Loucy (cell line): Measurements from ENCODE around the gene SEC16B.

Experiments
- H2AFZ ChIP-seq: fragments of 200-600 bp; sonication (generic); 2 replicates; pipeline ENCODE4 v1.6.0; 2016; ENCODE audit warnings: antibody characterized with exemption, mild to moderate bottlenecking, low read length, moderate library complexity
- H3F3A ChIP-seq: fragments of 200-600 bp; 2 replicates; pipeline ENCODE4 v1.6.0; 2016; ENCODE audit warnings: antibody characterized with exemption, low read depth, mild to moderate bottlenecking
- H3K27me3 ChIP-seq: fragments of 200-600 bp; sonication (generic); 2 replicates; pipeline ENCODE4 v1.6.1; 2014; ENCODE audit warnings: low read length, mild to moderate bottlenecking; ENCODE audit not compliant: insufficient read depth, poor library complexity, severe bottlenecking
- H3K36me3 ChIP-seq: fragments of 200-600 bp; sonication (generic); 2 replicates; pipeline ENCODE4 v1.6.1; 2016; ENCODE audit warnings: low read length; ENCODE audit not compliant: insufficient read depth
- H3K4me1 ChIP-seq: fragments of 200-600 bp; sonication (generic); 2 replicates; pipeline ENCODE4 v1.5.1; 2014; ENCODE audit warnings: low read length, mild to moderate bottlenecking; ENCODE audit not compliant: insufficient read depth, poor library complexity, severe bottlenecking
- H3K4me2 ChIP-seq: fragments of 200-600 bp; sonication (generic); 2 replicates; pipeline ENCODE4 v1.6.0; 2014; ENCODE audit warnings: antibody characterized with exemption, low read length, low read depth, mild to moderate bottlenecking; ENCODE audit not compliant: poor library complexity, severe bottlenecking
- H3K4me3 ChIP-seq: fragments of 200-600 bp; sonication (generic); 2 replicates; pipeline ENCODE4 v1.5.1; 2014; ENCODE audit warnings: low read length, mild to moderate bottlenecking, mixed read lengths; ENCODE audit not compliant: poor library complexity, severe bottlenecking
- H3K79me2 ChIP-seq: fragments of 200-600 bp; sonication (generic); 2 replicates; pipeline ENCODE4 v1.6.1; 2014; ENCODE audit warnings: low read length; ENCODE audit not compliant: insufficient read depth
- H3K9ac ChIP-seq: fragments of 200-600 bp; sonication (generic); 2 replicates; pipeline ENCODE4 v1.6.0; 2014; ENCODE audit warnings: mild to moderate bottlenecking, low read depth, low read length, moderate library complexity; ENCODE audit not compliant: poor library complexity, severe bottlenecking
- H3K9me2 ChIP-seq: fragments of 200-600 bp; sonication (generic); replicated peaks from 2 replicates; pipeline ENCODE4 v1.6.1; 2016; ENCODE audit warnings: low read depth, low read length, mixed read lengths
- H3K9me3 ChIP-seq: fragments of 200-600 bp; sonication (generic); 2 replicates; pipeline ENCODE4 v1.6.1; 2014; ENCODE audit warnings: mild to moderate bottlenecking, antibody characterized with exemption, low read length, low read depth; ENCODE audit not compliant: insufficient read depth
- H4K20me1 ChIP-seq: fragments of 200-600 bp; sonication (generic); 2 replicates; pipeline ENCODE4 v1.6.0; 2014; ENCODE audit warnings: antibody characterized with exemption, low read length, mild to moderate bottlenecking; ENCODE audit not compliant: insufficient read depth, poor library complexity, severe bottlenecking
- CTCF ChIP-seq: fragments of 200-600 bp; sonication (generic); conservative IDR thresholded peaks from 2 replicates; pipeline ENCODE4 v1.5.1; 2014; ENCODE audit warnings: mild to moderate bottlenecking, antibody characterized with exemption, low read length
- EZH2phosphoT487 ChIP-seq: fragments of 200-600 bp; IDR thresholded peaks from 2 replicates; pipeline ENCODE4 v1.6.1; 2018; ENCODE audit warnings: antibody characterized with exemption, mild to moderate bottlenecking, moderate library complexity, borderline replicate concordance

The SEC16B gene

GRCh38 chr1:177969825-177970371 lies at the start of gene SEC16B:
Gene SEC16B (minus strand): TSS chr1:177970058. CDS start chr1:177967981, 2,077 bp downstream.
- Histone ChIP-seq H3K4me3 (no peak within 1 kb of the TSS), H3K27me3 (no peaks in the 10 kb centered on the region), H3K79me2 (no peaks in the 10 kb centered on the region), H4K20me1 (no peaks in the 10 kb centered on the region), H3F3A (no peaks in the 10 kb centered on the region), H3K4me2 (no peak within 1 kb of the TSS), H2AFZ (no peak within 1 kb of the TSS), H3K9me2 (no peaks in the 10 kb centered on the region), H3K36me3 (no peaks in the 10 kb centered on the region), H3K4me1 (no peaks in the 10 kb centered on the region), H3K9ac (no peak within 1 kb of the TSS), H3K9me3 (no peaks in the 10 kb centered on the region)
- TF ChIP-seq CTCF (no peak), EZH2phosphoT487 (no peak)

- Histone ChIP-seq H4K20me1 (no peaks in the 10 kb centered on the region), H3K4me2 (no peak overlapping the region), H3K27me3 (no peaks in the 10 kb centered on the region), H3K9me3 (no peaks in the 10 kb centered on the region), H3K36me3 (no peaks in the 10 kb centered on the region), H3K79me2 (no peaks in the 10 kb centered on the region), H3K4me1 (no peaks in the 10 kb centered on the region), H3K9ac (no peak overlapping the region), H3F3A (no peaks in the 10 kb centered on the region), H3K9me2 (no peaks in the 10 kb centered on the region), H2AFZ (no peak overlapping the region), H3K4me3 (no peak overlapping the region)
- no peak for TF ChIP-seq EZH2phosphoT487
- no peak for TF ChIP-seq CTCF
Observed at GRCh38 chr1:178019622-178020021, 49.8 kb upstream of the SEC16B start.

- H3K36me3 ChIP-seq: no peaks in the 10 kb centered on the region
- TF ChIP-seq CTCF (no peak), EZH2phosphoT487 (no peak)
Observed at GRCh38 chr1:178019208-178019607, 49.4 kb upstream of the SEC16B start.

More at GRCh38 chr1:178019208-178019607, 49.4 kb upstream of the SEC16B start:
- H3K27me3 ChIP-seq: no peaks in the 10 kb centered on the region
- H3K9me2 ChIP-seq: no peaks in the 10 kb centered on the region
- no peak overlapping the region for H3K9ac ChIP-seq
- H3K79me2 ChIP-seq: no peaks in the 10 kb centered on the region
- H3K4me2 ChIP-seq: no peak overlapping the region
- no peaks in the 10 kb centered on the region for H3F3A ChIP-seq
- H2AFZ ChIP-seq: no peak overlapping the region
- H4K20me1 ChIP-seq: no peaks in the 10 kb centered on the region
- H3K4me3 ChIP-seq: no peak overlapping the region
- no peaks in the 10 kb centered on the region for H3K4me1 ChIP-seq
- no peaks in the 10 kb centered on the region for H3K9me3 ChIP-seq
